ENCODE results near the gene TBC1D22A.

The TBC1D22A gene

GRCh38 chr22:47151490-47151889 is 389.0 kb downstream of the TBC1D22A start:
- peak; percentile 79 for DNase-seq

- DNase-seq = no peak
Observed at GRCh38 chr22:47152236-47152635, 389.8 kb downstream of the TBC1D22A start.

- DNase-seq = no peak
Observed at GRCh38 chr22:47152938-47153337, 390.5 kb downstream of the TBC1D22A start.

- no peak for DNase-seq
Observed at GRCh38 chr22:47153854-47154525, 391.5 kb downstream of the TBC1D22A start.

GRCh38 chr22:47154621-47155081 is 392.2 kb downstream of the TBC1D22A start:
- DNase-seq = no peak

- no peak for DNase-seq
Observed at GRCh38 chr22:47155131-47155885, 392.9 kb downstream of the TBC1D22A start.

- no peak for DNase-seq
Observed at GRCh38 chr22:47155912-47156311, 393.5 kb downstream of the TBC1D22A start.

- DNase-seq = no peak
Observed at GRCh38 chr22:47156352-47157092, 394.1 kb downstream of the TBC1D22A start.

GRCh38 chr22:47157093-47157420 is 394.6 kb downstream of the TBC1D22A start:
- no peak for DNase-seq

- DNase-seq = no peak
Observed at GRCh38 chr22:47157486-47158270, 395.2 kb downstream of the TBC1D22A start.

- DNase-seq = no peak
Observed at GRCh38 chr22:47158457-47158856, 396.0 kb downstream of the TBC1D22A start.

GRCh38 chr22:47159592-47159991 is 397.1 kb downstream of the TBC1D22A start:
- no peak for DNase-seq

GRCh38 chr22:47160141-47160541 is 397.7 kb downstream of the TBC1D22A start:
- DNase-seq = no peak

- DNase-seq = peak; percentile 23
Observed at GRCh38 chr22:47160781-47161520, 398.5 kb downstream of the TBC1D22A start.

- peak; percentile 32 for DNase-seq
Observed at GRCh38 chr22:47161631-47162030, 399.2 kb downstream of the TBC1D22A start.

- peak; percentile 43 for DNase-seq
Observed at GRCh38 chr22:47162865-47163264, 400.4 kb downstream of the TBC1D22A start.

- DNase-seq = no peak
Observed at GRCh38 chr22:47163481-47163855, 401.0 kb downstream of the TBC1D22A start.

GRCh38 chr22:47163856-47164513 is 401.5 kb downstream of the TBC1D22A start:
- peak; percentile 49 for DNase-seq

- DNase-seq = peak; percentile 49
Observed at GRCh38 chr22:47164514-47165337, 402.3 kb downstream of the TBC1D22A start.

- DNase-seq = peak; percentile 33
Observed at GRCh38 chr22:47165338-47166032, 403.0 kb downstream of the TBC1D22A start.
